HUES6 (cell line): ENCODE results near the gene TNK2.
A peak's percentile ranks its signal among the peaks of the same experiment; 100 is the strongest.

Experiments used
- H3K27ac ChIP-seq: 2 replicates; pipeline ENCODE4 v1.7.0; 2013; ENCODE audit warnings: low read depth, mild to moderate bottlenecking, low read length, inconsistent platforms
- H3K27me3 ChIP-seq: 2 replicates; pipeline ENCODE4 v1.6.1; 2013; ENCODE audit warnings: low read length; ENCODE audit not compliant: control insufficient read depth, insufficient read depth
- H3K36me3 ChIP-seq: 2 replicates; pipeline ENCODE4 v1.6.1; 2013; ENCODE audit warnings: low read length; ENCODE audit not compliant: control insufficient read depth, insufficient read depth
- H3K4me1 ChIP-seq: 2 replicates; pipeline ENCODE4 v1.6.1; 2013; ENCODE audit warnings: low read length; ENCODE audit not compliant: control insufficient read depth, insufficient read depth
- H3K4me3 ChIP-seq: 2 replicates; pipeline ENCODE4 v1.5.1; 2013; ENCODE audit warnings: low read depth, low read length
- H3K9ac ChIP-seq: one replicate; pipeline ENCODE4 v1.6.1; 2013; ENCODE audit warnings: mild to moderate bottlenecking, low read length
- H3K9me3 ChIP-seq: 2 replicates; pipeline ENCODE4 v1.6.1; 2013; ENCODE audit warnings: low read depth, low read length; ENCODE audit not compliant: control insufficient read depth, insufficient read depth

Gene TNK2

GRCh38 chr3:195897081-195897852, 11.1 kb downstream of the TNK2 start:
- Histone ChIP-seq H3K9ac (no peak overlapping the region), H3K36me3 (no peaks in the 10 kb centered on the region), H3K9me3 (no peaks in the 10 kb centered on the region), H3K4me1 (peaks cover 40% of the 10 kb centered on the region), H3K4me3 (no peak overlapping the region), H3K27me3 (no peaks in the 10 kb centered on the region), H3K27ac (no peak overlapping the region)

GRCh38 chr3:195896361-195897080, 11.8 kb downstream of the TNK2 start:
- H3K36me3 ChIP-seq, result no peaks in the 10 kb centered on the region
- H3K27ac ChIP-seq, result peak overlapping the region; percentile 2; the same call in 1 of the 2 replicates
- H3K9me3 ChIP-seq, result no peaks in the 10 kb centered on the region
- H3K4me1 ChIP-seq, result peaks cover 48% of the 10 kb centered on the region
- peak overlapping the region; percentile 68 for H3K9ac ChIP-seq
- H3K4me3 ChIP-seq, result peak overlapping the region; percentile 83
- H3K27me3 ChIP-seq, result no peaks in the 10 kb centered on the region

GRCh38 chr3:195895861-195896360, 12.4 kb downstream of the TNK2 start:
- H3K36me3 ChIP-seq, result no peaks in the 10 kb centered on the region
- peak overlapping the region; percentile 83 for H3K4me3 ChIP-seq
- H3K9ac ChIP-seq, result peak overlapping the region; percentile 68
- peak overlapping the region; percentile 2; the same call in 1 of the 2 replicates for H3K27ac ChIP-seq
- H3K4me1 ChIP-seq, result peaks cover 50% of the 10 kb centered on the region
- no peaks in the 10 kb centered on the region for H3K27me3 ChIP-seq
- no peaks in the 10 kb centered on the region for H3K9me3 ChIP-seq

GRCh38 chr3:195895078-195895860, 13.1 kb downstream of the TNK2 start:
- Histone ChIP-seq H3K27me3 (no peaks in the 10 kb centered on the region), H3K36me3 (no peaks in the 10 kb centered on the region), H3K9me3 (no peaks in the 10 kb centered on the region), H3K4me3 (peak overlapping the region; percentile 83), H3K4me1 (peaks cover 50% of the 10 kb centered on the region), H3K27ac (peak overlapping the region; percentile 45; the same call in 1 of the 2 replicates), H3K9ac (peak overlapping the region; percentile 70)

- no peak overlapping the region for H3K27ac ChIP-seq
- no peaks in the 10 kb centered on the region for H3K36me3 ChIP-seq
- no peak overlapping the region for H3K4me3 ChIP-seq
- no peaks in the 10 kb centered on the region for H3K9me3 ChIP-seq
- peaks cover 62% of the 10 kb centered on the region for H3K4me1 ChIP-seq
- no peaks in the 10 kb centered on the region for H3K27me3 ChIP-seq
- H3K9ac ChIP-seq, result no peak overlapping the region
These were observed 14.4 kb downstream of the TNK2 start for GRCh38 chr3:195893916-195894465.

- no peaks in the 10 kb centered on the region for H3K9me3 ChIP-seq
- no peak overlapping the region for H3K4me3 ChIP-seq
- H3K27ac ChIP-seq, result no peak overlapping the region
- no peaks in the 10 kb centered on the region for H3K27me3 ChIP-seq
- no peaks in the 10 kb centered on the region for H3K36me3 ChIP-seq
- H3K9ac ChIP-seq, result no peak overlapping the region
- peaks cover 67% of the 10 kb centered on the region for H3K4me1 ChIP-seq
These were observed 14.8 kb downstream of the TNK2 start for GRCh38 chr3:195893516-195893915.

- H3K27me3 ChIP-seq, result no peaks in the 10 kb centered on the region
- H3K36me3 ChIP-seq, result peaks cover under 1% of the 10 kb centered on the region
- no peak overlapping the region; the same call in 1 of the 2 replicates for H3K4me3 ChIP-seq
- no peak overlapping the region for H3K27ac ChIP-seq
- H3K9ac ChIP-seq, result no peak overlapping the region
- no peaks in the 10 kb centered on the region for H3K9me3 ChIP-seq
- H3K4me1 ChIP-seq, result peaks cover 67% of the 10 kb centered on the region
These were observed 15.3 kb downstream of the TNK2 start for GRCh38 chr3:195893044-195893395.

GRCh38 chr3:195892105-195893043, 16.0 kb downstream of the TNK2 start:
- Histone ChIP-seq H3K4me3 (peak overlapping the region; percentile 14; the same call in 1 of the 2 replicates), H3K36me3 (peaks cover 6% of the 10 kb centered on the region), H3K4me1 (peaks cover 62% of the 10 kb centered on the region), H3K27me3 (no peaks in the 10 kb centered on the region), H3K9ac (peak overlapping the region; percentile 20), H3K27ac (no peak overlapping the region), H3K9me3 (no peaks in the 10 kb centered on the region)

- peak overlapping the region; percentile 14; the same call in 1 of the 2 replicates for H3K4me3 ChIP-seq
- peaks cover 6% of the 10 kb centered on the region for H3K36me3 ChIP-seq
- no peaks in the 10 kb centered on the region for H3K27me3 ChIP-seq
- no peaks in the 10 kb centered on the region for H3K9me3 ChIP-seq
- peak overlapping the region; percentile 20 for H3K9ac ChIP-seq
- H3K27ac ChIP-seq, result no peak overlapping the region
- peaks cover 57% of the 10 kb centered on the region for H3K4me1 ChIP-seq
These were observed 16.8 kb downstream of the TNK2 start for GRCh38 chr3:195891431-195892104.
